ENCODE data around the gene RAC3.

- TF ChIP-seq POLR2A (IDR thresholded peaks at IDR 0.05; ENCODE audit: low read length) (no peak), TP53 (CRISPR knock-in tag; IDR thresholded peaks at IDR 0.05) (no peak), RNF2 (IDR thresholded peaks at IDR 0.05; ENCODE audit: borderline replicate concordance, low read depth) (no peak), CTCF (IDR thresholded peaks at IDR 0.05) (no peak), HDAC2 (IDR thresholded peaks at IDR 0.05) (no peak), EP300 (IDR thresholded peaks at IDR 0.05) (no peak)
Measured at GRCh38 chr17:82054351-82055022, 23.0 kb downstream of the RAC3 start.

All from A549 (cell line).